ENCODE data around the gene JMJD4.

Gene JMJD4

GRCh38 chr1:227749916-227750710 is 15.0 kb upstream of the JMJD4 start:
- DNase-seq (ENCODE audit: low spot score) = no peak

DNA sequence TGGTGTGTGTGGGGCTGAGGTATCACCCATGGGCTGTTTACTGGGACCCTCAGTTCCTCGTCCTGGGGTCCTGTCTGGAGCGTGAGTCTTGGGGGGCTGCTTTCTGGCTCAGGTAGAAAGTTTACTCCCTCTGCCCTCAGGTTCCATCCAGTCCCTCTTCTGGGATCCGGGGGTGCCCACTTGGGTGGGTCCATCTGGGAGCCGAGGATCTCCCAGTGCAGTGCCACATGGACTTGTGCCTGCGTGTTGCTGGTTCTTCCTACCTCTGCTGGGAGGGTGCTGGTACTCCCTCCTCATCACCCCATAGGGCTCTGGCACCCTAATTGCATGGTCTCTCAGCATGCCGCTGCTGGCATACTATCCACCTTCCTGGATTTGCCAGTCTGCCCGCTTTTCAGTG is 14.1 kb upstream of the JMJD4 start:
- no peak for DNase-seq (ENCODE audit: low spot score)

- no peak for DNase-seq (ENCODE audit: low spot score)
Observed at GRCh38 chr1:227748496-227749182, 13.5 kb upstream of the JMJD4 start.

DNA sequence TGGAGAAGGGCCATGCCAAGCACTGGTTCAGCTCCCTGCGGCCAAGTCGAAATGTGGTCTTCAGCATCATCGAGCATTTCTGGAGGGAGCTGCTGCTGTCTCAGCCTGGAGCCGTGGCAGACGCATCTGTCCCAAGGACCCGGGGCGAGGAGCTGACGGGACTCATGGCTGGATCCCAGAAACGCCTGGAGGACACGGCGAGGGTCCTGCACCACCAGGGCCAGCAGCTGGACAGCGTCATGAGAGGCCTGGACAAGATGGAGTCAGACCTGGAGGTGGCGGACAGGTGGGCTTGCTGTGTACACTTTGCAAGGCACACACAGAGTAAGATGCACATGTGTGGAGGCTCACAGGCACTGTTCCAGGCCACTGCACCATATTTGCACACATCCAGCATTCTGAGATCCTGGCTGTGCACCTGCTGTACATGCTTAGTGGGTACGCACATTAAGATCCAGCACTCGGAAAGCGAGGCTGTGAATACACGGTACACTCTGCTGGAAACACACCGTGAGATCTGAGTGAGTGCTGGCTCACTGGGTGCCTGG is 12.9 kb upstream of the JMJD4 start:
- DNase-seq (ENCODE audit: low spot score) = no peak

GRCh38 chr1:227747382-227747781 is 12.3 kb upstream of the JMJD4 start:
- no peak for DNase-seq (ENCODE audit: low spot score)

- DNase-seq (ENCODE audit: low spot score) = no peak
Observed at GRCh38 chr1:227746676-227747075, 11.6 kb upstream of the JMJD4 start.

DNA sequence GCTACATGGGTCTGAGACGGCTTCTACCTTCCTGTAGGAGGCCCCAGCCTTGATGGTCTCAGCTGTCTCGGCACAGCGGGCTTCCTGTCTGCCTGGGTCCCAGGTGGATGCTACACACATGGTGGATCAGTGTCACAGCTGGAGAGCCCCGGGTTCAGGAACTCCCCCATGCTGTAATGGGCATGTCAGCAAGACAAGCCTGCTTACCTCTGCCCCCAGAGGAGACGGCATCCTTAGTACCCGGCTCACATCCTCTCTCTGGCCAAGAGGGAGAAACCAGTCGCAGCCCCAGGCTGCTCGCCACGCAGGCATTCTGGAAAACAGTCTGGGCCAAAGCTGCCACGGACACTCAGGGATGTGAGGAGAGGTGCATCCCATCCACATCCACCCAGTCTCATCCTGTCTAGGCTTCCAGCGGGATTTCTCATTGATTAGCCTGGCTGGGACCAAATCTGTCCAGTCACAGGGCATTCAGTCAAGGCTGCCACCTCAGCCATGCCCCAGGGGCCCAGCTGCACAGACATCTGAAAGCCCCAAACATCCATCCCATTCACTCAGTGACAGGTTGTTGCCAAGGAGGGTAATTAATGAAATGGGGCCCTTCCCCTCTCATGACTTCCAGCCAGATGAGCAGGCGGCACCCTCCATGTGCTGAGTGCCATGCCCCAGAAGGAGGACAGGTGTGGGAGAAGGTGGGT is 10.6 kb upstream of the JMJD4 start:
- DNase-seq (ENCODE audit: low spot score) = no peak

GRCh38 chr1:227744668-227745067 is 9.6 kb upstream of the JMJD4 start:
- no peak for DNase-seq (ENCODE audit: low spot score)

GRCh38 chr1:227742738-227743715 is 7.9 kb upstream of the JMJD4 start:
- DNase-seq (ENCODE audit: low spot score) = no peak

DNA sequence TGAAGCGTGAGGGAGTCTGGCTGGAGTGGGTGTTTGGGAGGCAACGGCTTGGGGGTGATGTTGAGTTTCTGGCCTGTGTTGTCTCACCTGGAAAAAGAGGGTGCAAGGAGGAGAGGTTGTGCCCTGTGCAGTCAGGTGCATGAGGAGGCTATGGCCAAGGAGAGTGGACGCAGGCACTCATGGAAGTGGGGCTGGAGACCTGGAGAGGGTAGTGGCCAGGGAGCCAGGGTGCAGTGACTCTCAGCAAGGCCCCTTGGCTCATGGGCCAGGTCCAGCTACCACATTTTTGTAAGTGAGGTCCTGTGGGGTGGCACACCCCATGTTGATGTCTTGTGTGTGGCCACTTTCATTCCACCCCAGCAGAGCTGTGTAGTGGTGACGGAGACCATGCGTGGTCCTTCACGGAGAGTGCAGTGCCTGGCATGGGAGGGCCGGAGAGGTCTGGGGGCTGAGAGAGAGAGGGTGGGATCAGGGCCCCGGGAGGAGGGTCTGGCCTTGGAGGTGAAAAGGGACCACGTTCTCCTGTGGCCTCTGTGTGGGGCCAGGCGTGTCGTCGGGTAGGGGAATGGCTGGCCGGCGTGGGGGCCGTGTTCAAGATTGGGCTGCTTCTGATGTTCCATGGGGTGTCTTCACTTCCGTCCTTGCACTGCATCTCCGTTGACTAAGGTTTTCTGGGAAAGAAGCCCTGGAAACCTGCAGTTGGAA is 6.2 kb upstream of the JMJD4 start:
- DNase-seq (ENCODE audit: low spot score) = no peak

DNA sequence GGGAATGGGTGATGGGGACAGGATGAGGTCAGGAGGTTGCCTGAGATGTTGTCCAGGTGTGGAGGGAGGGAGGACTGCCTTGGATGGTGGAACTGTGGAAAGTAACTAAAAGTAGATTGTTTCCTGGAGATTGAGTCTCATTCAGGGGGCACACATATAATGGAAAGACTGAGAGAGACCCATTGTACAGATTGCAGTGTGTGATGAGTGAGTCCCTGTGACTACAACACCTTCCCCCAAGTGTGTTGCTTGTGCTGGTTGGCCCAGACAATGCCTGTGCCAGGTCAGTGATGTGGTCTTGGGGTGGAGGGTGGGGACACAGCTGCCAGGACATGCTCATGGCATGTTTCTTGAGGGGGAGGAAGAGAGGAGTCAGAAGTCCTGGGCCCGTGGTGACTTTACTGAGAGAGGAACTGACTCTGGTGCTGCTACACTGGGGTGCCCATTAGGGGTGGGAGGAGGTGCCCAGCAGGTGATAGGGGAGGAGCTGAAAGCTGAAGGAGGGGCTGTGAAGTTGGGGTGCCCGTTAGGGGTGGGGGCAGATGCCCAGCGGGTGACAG is 5.4 kb upstream of the JMJD4 start:
- DNase-seq (ENCODE audit: low spot score) = no peak

GRCh38 chr1:227739636-227740035 is 4.5 kb upstream of the JMJD4 start:
- no peak for DNase-seq (ENCODE audit: low spot score)

DNA sequence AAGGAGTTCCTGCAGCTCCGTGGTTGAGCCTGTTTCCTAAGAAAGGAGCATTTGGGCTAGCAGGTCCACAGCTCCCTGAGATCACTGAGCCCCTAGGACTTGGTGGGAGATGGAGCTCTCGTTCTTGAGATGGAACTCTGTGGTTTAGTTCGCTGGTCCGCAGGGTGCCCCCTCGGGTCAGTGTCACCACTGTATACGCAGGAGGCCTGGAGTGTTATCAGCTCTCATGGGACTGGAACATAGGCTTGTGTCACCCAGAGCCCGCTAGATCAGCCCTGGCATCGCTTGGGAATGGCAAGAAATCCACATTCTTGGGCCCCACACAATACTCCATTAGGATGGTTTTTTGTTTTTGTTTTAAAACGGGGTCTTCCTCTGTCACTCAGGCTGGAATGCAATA is 3.7 kb upstream of the JMJD4 start:
- DNase-seq (ENCODE audit: low spot score) = no peak

- DNase-seq (ENCODE audit: low spot score) = no peak
Observed at GRCh38 chr1:227736814-227737432, 1.8 kb upstream of the JMJD4 start.

DNA sequence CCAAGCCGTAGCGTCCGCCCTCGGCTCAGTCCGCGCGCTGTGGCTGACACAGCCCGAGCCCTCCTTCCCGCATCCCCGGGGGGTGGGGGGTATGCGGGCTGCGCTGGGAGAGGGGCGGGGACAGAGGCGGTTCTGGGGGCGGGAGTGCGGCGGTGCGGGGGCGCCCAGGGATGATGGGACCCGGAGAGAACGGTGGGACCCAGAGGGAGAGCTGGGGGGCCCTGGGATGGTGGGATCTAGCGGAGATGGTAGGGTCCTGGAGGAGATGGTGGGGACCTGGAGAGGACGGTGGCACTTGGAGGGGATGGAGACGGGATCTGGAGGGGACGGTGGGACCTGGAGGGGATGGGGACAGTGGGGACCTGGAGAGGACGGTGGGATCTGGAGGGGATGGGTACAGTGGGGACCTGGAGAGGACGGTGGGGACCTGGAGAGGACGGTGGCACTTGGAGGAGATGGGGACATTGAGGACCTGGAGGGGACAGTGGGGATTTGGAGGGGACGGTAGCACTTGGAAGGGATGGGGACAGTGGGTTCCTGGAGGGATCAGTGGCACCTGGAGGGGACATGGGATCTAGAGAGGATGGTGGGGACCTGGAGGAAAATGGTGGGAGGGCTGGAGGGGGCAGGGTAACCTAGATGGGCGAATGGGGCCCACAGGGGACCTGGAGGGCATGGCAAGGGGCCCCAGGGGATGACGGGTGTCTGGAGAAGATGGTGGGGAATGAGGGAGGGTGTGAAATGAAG is 610 bp upstream of the JMJD4 start:
- DNase-seq (ENCODE audit: low spot score) = no peak

DNA sequence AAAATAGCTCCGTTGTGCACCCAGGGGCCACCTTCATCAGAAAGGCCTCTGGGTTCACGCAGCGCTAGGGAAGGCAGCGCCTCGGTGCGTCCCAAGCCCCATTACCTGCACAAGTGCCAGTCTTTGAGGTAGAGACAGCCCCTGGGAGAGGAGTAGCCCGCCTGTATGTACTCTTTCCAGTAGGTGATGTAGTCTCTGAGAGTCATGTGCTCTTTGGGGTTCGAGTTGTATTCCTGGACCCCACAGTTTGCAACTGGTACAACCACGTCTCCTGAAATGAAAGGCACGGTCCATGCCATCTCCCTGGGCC is 601 bp downstream of the JMJD4 start:
- no peak for DNase-seq (ENCODE audit: low spot score)

- no peak for DNase-seq (ENCODE audit: low spot score)
Observed at GRCh38 chr1:227733751-227734545, 1.2 kb downstream of the JMJD4 start.

DNA sequence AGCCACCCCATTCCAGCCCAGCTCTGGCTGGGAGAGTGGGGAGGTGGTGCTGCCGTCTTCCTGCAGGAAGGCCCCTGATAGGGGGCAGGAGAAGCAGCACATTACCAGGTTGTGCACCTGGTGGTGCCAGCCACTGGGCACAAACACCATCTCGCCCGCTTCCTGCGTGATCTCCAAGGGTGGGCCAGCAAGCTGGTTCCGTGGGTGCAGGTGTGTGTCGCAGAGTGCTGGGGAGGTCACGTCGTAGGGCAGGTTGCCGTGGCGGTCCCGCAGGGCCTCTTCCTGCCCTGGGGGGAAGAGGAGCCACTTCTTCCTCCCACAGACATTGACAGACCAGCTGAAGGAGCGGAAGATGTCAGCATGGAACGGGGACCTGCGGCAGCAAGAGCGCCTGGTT is 1.8 kb downstream of the JMJD4 start:
- DNase-seq (ENCODE audit: low spot score) = no peak

Measured in hepatic stellate cell (primary cell).